Loucy (cell line): ENCODE measurements around the gene KCNMA1.

Experiments
- H2AFZ ChIP-seq: fragments of 200-600 bp; sonication (generic); 2 replicates; pipeline ENCODE4 v1.6.0; 2016; ENCODE audit warnings: antibody characterized with exemption, mild to moderate bottlenecking, low read length, moderate library complexity
- H3F3A ChIP-seq: fragments of 200-600 bp; 2 replicates; pipeline ENCODE4 v1.6.0; 2016; ENCODE audit warnings: antibody characterized with exemption, low read depth, mild to moderate bottlenecking
- H3K27me3 ChIP-seq: fragments of 200-600 bp; sonication (generic); 2 replicates; pipeline ENCODE4 v1.6.1; 2014; ENCODE audit warnings: low read length, mild to moderate bottlenecking; ENCODE audit not compliant: insufficient read depth, poor library complexity, severe bottlenecking
- H3K36me3 ChIP-seq: fragments of 200-600 bp; sonication (generic); 2 replicates; pipeline ENCODE4 v1.6.1; 2016; ENCODE audit warnings: low read length; ENCODE audit not compliant: insufficient read depth
- H3K4me1 ChIP-seq: fragments of 200-600 bp; sonication (generic); 2 replicates; pipeline ENCODE4 v1.5.1; 2014; ENCODE audit warnings: low read length, mild to moderate bottlenecking; ENCODE audit not compliant: insufficient read depth, poor library complexity, severe bottlenecking
- H3K4me2 ChIP-seq: fragments of 200-600 bp; sonication (generic); 2 replicates; pipeline ENCODE4 v1.6.0; 2014; ENCODE audit warnings: antibody characterized with exemption, low read length, low read depth, mild to moderate bottlenecking; ENCODE audit not compliant: poor library complexity, severe bottlenecking
- H3K4me3 ChIP-seq: fragments of 200-600 bp; sonication (generic); 2 replicates; pipeline ENCODE4 v1.5.1; 2014; ENCODE audit warnings: low read length, mild to moderate bottlenecking, mixed read lengths; ENCODE audit not compliant: poor library complexity, severe bottlenecking
- H3K79me2 ChIP-seq: fragments of 200-600 bp; sonication (generic); 2 replicates; pipeline ENCODE4 v1.6.1; 2014; ENCODE audit warnings: low read length; ENCODE audit not compliant: insufficient read depth
- H3K9ac ChIP-seq: fragments of 200-600 bp; sonication (generic); 2 replicates; pipeline ENCODE4 v1.6.0; 2014; ENCODE audit warnings: mild to moderate bottlenecking, low read depth, low read length, moderate library complexity; ENCODE audit not compliant: poor library complexity, severe bottlenecking
- H3K9me2 ChIP-seq: fragments of 200-600 bp; sonication (generic); replicated peaks from 2 replicates; pipeline ENCODE4 v1.6.1; 2016; ENCODE audit warnings: low read depth, low read length, mixed read lengths
- H3K9me3 ChIP-seq: fragments of 200-600 bp; sonication (generic); 2 replicates; pipeline ENCODE4 v1.6.1; 2014; ENCODE audit warnings: mild to moderate bottlenecking, antibody characterized with exemption, low read length, low read depth; ENCODE audit not compliant: insufficient read depth
- H4K20me1 ChIP-seq: fragments of 200-600 bp; sonication (generic); 2 replicates; pipeline ENCODE4 v1.6.0; 2014; ENCODE audit warnings: antibody characterized with exemption, low read length, mild to moderate bottlenecking; ENCODE audit not compliant: insufficient read depth, poor library complexity, severe bottlenecking
- EZH2phosphoT487 ChIP-seq: fragments of 200-600 bp; IDR thresholded peaks from 2 replicates; pipeline ENCODE4 v1.6.1; 2018; ENCODE audit warnings: antibody characterized with exemption, mild to moderate bottlenecking, moderate library complexity, borderline replicate concordance
- TF ChIP-seq, protein P1 (sequence below): fragments of 200-600 bp; sonication (generic); conservative IDR thresholded peaks from 2 replicates; pipeline ENCODE4 v1.5.1; 2014; ENCODE audit warnings: mild to moderate bottlenecking, antibody characterized with exemption, low read length

Gene KCNMA1

DNA sequence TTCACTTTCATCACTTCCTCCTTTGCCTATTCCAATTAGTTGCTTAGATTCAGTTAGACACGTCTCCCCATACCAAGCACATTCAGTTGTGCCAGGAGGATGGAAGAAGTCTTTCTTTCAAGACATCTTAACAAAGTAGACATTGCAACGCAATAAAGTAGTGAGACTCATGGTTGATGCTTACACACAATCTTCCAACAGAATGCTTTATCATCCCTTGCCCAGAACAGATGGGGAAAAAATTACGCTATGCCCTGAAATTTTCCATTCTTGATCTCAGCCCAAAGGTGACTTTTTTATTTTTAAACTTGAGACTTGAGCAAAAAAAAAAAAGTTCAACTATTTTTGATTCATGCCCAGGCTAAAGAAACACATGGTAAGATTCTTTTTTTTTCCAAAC, 74.9 kb downstream of the KCNMA1 start:
- H3K9ac ChIP-seq = no peak overlapping the region
- H3K4me2 ChIP-seq = no peak overlapping the region
- TF ChIP-seq, protein P1, sequence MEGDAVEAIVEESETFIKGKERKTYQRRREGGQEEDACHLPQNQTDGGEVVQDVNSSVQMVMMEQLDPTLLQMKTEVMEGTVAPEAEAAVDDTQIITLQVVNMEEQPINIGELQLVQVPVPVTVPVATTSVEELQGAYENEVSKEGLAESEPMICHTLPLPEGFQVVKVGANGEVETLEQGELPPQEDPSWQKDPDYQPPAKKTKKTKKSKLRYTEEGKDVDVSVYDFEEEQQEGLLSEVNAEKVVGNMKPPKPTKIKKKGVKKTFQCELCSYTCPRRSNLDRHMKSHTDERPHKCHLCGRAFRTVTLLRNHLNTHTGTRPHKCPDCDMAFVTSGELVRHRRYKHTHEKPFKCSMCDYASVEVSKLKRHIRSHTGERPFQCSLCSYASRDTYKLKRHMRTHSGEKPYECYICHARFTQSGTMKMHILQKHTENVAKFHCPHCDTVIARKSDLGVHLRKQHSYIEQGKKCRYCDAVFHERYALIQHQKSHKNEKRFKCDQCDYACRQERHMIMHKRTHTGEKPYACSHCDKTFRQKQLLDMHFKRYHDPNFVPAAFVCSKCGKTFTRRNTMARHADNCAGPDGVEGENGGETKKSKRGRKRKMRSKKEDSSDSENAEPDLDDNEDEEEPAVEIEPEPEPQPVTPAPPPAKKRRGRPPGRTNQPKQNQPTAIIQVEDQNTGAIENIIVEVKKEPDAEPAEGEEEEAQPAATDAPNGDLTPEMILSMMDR = no peak
- no peak for TF ChIP-seq EZH2phosphoT487
- H3K4me3 ChIP-seq = no peak overlapping the region
- no peaks in the 10 kb centered on the region for H3K27me3 ChIP-seq
- no peaks in the 10 kb centered on the region for H3K79me2 ChIP-seq
- H3F3A ChIP-seq = no peaks in the 10 kb centered on the region
- H3K4me1 ChIP-seq = no peaks in the 10 kb centered on the region
- H3K9me3 ChIP-seq = no peaks in the 10 kb centered on the region
- no peaks in the 10 kb centered on the region for H3K9me2 ChIP-seq
- H2AFZ ChIP-seq = no peak overlapping the region
- no peaks in the 10 kb centered on the region for H3K36me3 ChIP-seq
- H4K20me1 ChIP-seq = no peaks in the 10 kb centered on the region

GRCh38 chr10:77561991-77562390, 75.6 kb downstream of the KCNMA1 start:
- no peaks in the 10 kb centered on the region for H3K79me2 ChIP-seq
- H3K4me3 ChIP-seq = no peak overlapping the region
- TF ChIP-seq EZH2phosphoT487 = no peak
- TF ChIP-seq, protein P1 = no peak

GRCh38 chr10:77560471-77560870, 77.1 kb downstream of the KCNMA1 start:
- Histone ChIP-seq H3K27me3 (no peaks in the 10 kb centered on the region), H3K4me3 (no peak overlapping the region), H4K20me1 (no peaks in the 10 kb centered on the region), H3K4me2 (no peak overlapping the region), H3K9me3 (no peaks in the 10 kb centered on the region), H3K9me2 (no peaks in the 10 kb centered on the region), H3F3A (no peaks in the 10 kb centered on the region), H3K79me2 (no peaks in the 10 kb centered on the region), H3K36me3 (no peaks in the 10 kb centered on the region), H3K4me1 (peaks cover 4% of the 10 kb centered on the region), H2AFZ (no peak overlapping the region), H3K9ac (no peak overlapping the region)
- TF ChIP-seq, protein P1 = no peak
- no peak for TF ChIP-seq EZH2phosphoT487

More at GRCh38 chr10:77561991-77562390, 75.6 kb downstream of the KCNMA1 start:
- H3K27me3 ChIP-seq = no peaks in the 10 kb centered on the region
- H3K9ac ChIP-seq = no peak overlapping the region
- no peaks in the 10 kb centered on the region for H3F3A ChIP-seq
- no peaks in the 10 kb centered on the region for H3K36me3 ChIP-seq
- no peak overlapping the region for H3K4me2 ChIP-seq
- no peaks in the 10 kb centered on the region for H3K9me2 ChIP-seq
- H4K20me1 ChIP-seq = no peaks in the 10 kb centered on the region
- H3K9me3 ChIP-seq = no peaks in the 10 kb centered on the region
- no peaks in the 10 kb centered on the region for H3K4me1 ChIP-seq
- no peak overlapping the region for H2AFZ ChIP-seq
